ENCODE measurements around the gene NOTCH4.

The NOTCH4 gene

GRCh38 chr6:32179766-32180405 is 44.0 kb downstream of the NOTCH4 start:
- TF ChIP-seq GATA2 (IDR thresholded peaks at IDR 0.05; ENCODE audit: low read depth, low read length) (no peak), GATA3 (IDR thresholded peaks at IDR 0.05; ENCODE audit: low read depth, low read length) (no peak)

- TF ChIP-seq GATA2 (IDR thresholded peaks at IDR 0.05; ENCODE audit: low read depth, low read length) (no peak), GATA3 (IDR thresholded peaks at IDR 0.05; ENCODE audit: low read depth, low read length) (no peak)
These were observed 45.1 kb downstream of the NOTCH4 start for GRCh38 chr6:32178547-32179440.

- TF ChIP-seq GATA3 (IDR thresholded peaks at IDR 0.05; ENCODE audit: low read depth, low read length) (no peak), GATA2 (IDR thresholded peaks at IDR 0.05; ENCODE audit: low read depth, low read length) (no peak)
These were observed 45.9 kb downstream of the NOTCH4 start, which contains the start of gene RNF5 for GRCh38 chr6:32177788-32178546. Gene RNF5, plus strand, starts transcription at chr6:32178405. Its CDS starts 107 bp downstream, at chr6:32178512.

GRCh38 chr6:32177183-32177787 is 46.6 kb downstream of the NOTCH4 start:
- TF ChIP-seq GATA2 (IDR thresholded peaks at IDR 0.05; ENCODE audit: low read depth, low read length): no peak
- TF ChIP-seq GATA3 (IDR thresholded peaks at IDR 0.05; ENCODE audit: low read depth, low read length): no peak

GRCh38 chr6:32176476-32177182 is 47.2 kb downstream of the NOTCH4 start:
- no peak for TF ChIP-seq GATA3 (IDR thresholded peaks at IDR 0.05; ENCODE audit: low read depth, low read length)

- no peak; the same call in 1 of the 2 replicates for TF ChIP-seq GATA2 (IDR thresholded peaks at IDR 0.05; ENCODE audit: low read depth, low read length)
- TF ChIP-seq GATA3 (IDR thresholded peaks at IDR 0.05; ENCODE audit: low read depth, low read length): no peak
These were observed 48.0 kb downstream of the NOTCH4 start, which contains the start of gene AGPAT1 for GRCh38 chr6:32175711-32176475. Gene AGPAT1, minus strand, starts transcription at chr6:32176084. Its CDS starts 4,588 bp downstream, at chr6:32171496.

GRCh38 chr6:32175322-32175710 is 48.6 kb downstream of the NOTCH4 start:
- TF ChIP-seq GATA3 (IDR thresholded peaks at IDR 0.05; ENCODE audit: low read depth, low read length): no peak
- no peak for TF ChIP-seq GATA2 (IDR thresholded peaks at IDR 0.05; ENCODE audit: low read depth, low read length)

- no peak for TF ChIP-seq GATA3 (IDR thresholded peaks at IDR 0.05; ENCODE audit: low read depth, low read length)
- no peak for TF ChIP-seq GATA2 (IDR thresholded peaks at IDR 0.05; ENCODE audit: low read depth, low read length)
These were observed 49.5 kb downstream of the NOTCH4 start for GRCh38 chr6:32174416-32174815.

GRCh38 chr6:32173051-32173727 is 50.7 kb downstream of the NOTCH4 start:
- TF ChIP-seq GATA2 (IDR thresholded peaks at IDR 0.05; ENCODE audit: low read depth, low read length): no peak
- TF ChIP-seq GATA3 (IDR thresholded peaks at IDR 0.05; ENCODE audit: low read depth, low read length): no peak

GRCh38 chr6:32171234-32171633 is 52.6 kb downstream of the NOTCH4 start:
- TF ChIP-seq GATA3 (IDR thresholded peaks at IDR 0.05; ENCODE audit: low read depth, low read length): no peak
- no peak for TF ChIP-seq GATA2 (IDR thresholded peaks at IDR 0.05; ENCODE audit: low read depth, low read length)

- TF ChIP-seq GATA2 (IDR thresholded peaks at IDR 0.05; ENCODE audit: low read depth, low read length) (no peak), GATA3 (IDR thresholded peaks at IDR 0.05; ENCODE audit: low read depth, low read length) (no peak)
These were observed 53.6 kb downstream of the NOTCH4 start for GRCh38 chr6:32170294-32170693.
